HG03521 (cell line): ENCODE results near the gene ROBO2.

ENCODE experiments used
- ATAC-seq: cut with Tn5 transposase; IDR thresholded peaks from one replicate; pipeline ENCODE4 v1.9.1; 2021; ENCODE audit warnings: mild to moderate bottlenecking, moderate library complexity; ENCODE audit not compliant: unreplicated experiment

ROBO2 gene

DNA sequence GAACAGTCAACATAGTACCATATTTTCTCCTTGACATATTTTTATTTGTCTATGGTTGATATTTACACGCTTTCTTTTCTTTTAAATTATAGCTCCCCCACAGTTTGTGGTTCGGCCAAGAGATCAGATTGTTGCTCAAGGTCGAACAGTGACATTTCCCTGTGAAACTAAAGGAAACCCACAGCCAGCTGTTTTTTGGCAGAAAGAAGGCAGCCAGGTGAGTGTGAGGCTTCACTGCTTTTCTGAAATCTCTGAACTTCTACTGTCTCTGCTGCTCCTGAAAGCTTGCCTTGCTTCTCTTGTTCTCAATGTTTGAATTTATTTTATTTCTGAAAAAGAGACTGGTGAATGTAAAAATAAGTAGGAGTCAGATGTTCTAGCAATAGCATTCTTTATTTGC lies 506.3 kb downstream of the ROBO2 start:
- no peak for ATAC-seq

DNA sequence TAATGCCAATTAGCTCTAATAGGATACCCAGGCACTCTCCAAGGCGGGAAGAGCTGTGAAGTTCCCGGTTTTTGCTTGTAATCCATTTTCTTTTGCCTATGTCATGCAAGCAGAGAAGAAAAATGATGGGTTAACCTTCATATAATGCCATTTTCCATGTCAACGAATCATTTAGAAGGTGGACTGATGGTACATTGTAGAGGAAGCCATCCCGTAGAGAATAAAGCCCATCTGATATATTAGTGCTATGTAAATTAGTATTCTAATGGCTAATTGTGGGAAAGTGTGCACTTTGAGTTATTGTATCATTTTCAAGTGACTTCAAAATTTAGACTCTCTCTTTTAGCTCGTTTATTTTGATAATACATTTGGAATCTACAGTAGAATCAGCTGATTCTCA lies 509.1 kb downstream of the ROBO2 start:
- ATAC-seq = no peak

- ATAC-seq = no peak
These were observed 513.3 kb downstream of the ROBO2 start for GRCh38 chr3:77553240-77553639.

DNA sequence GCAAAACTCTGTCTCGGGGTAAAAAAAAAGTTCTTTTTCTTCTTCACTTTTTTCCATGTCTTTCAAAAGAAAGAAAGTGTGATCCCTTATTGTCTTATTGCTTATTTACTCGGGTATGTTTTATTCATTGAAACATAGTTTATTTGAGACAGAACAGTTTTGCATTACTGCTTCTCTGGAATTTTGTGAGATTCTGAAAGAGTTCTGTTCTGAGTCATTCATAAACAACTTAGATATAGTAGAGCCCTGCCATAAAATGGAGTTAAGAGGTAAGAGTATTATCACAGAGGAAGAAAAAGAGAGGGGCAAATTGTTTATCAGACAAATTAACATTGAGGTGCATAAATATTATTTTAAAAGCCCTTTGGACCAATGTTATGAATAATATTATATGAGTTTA lies 522.2 kb downstream of the ROBO2 start:
- no peak for ATAC-seq

- no peak for ATAC-seq
These were observed 523.1 kb downstream of the ROBO2 start for GRCh38 chr3:77563012-77563411.

- no peak for ATAC-seq
These were observed 526.2 kb downstream of the ROBO2 start for GRCh38 chr3:77566055-77566454.

- ATAC-seq = no peak
These were observed 532.2 kb downstream of the ROBO2 start for GRCh38 chr3:77571971-77572715.

- ATAC-seq = no peak
These were observed 537.4 kb downstream of the ROBO2 start for GRCh38 chr3:77577264-77577663.

GRCh38 chr3:77586216-77586615 lies 546.3 kb downstream of the ROBO2 start:
- ATAC-seq = no peak

GRCh38 chr3:77588863-77589262 lies 549.0 kb downstream of the ROBO2 start:
- no peak for ATAC-seq

- ATAC-seq = no peak
These were observed 550.3 kb downstream of the ROBO2 start for GRCh38 chr3:77590191-77590590.

- ATAC-seq = no peak
These were observed 555.5 kb downstream of the ROBO2 start for GRCh38 chr3:77595371-77595870.

GRCh38 chr3:77599948-77600347 lies 560.0 kb downstream of the ROBO2 start:
- ATAC-seq = no peak

- no peak for ATAC-seq
These were observed 562.0 kb downstream of the ROBO2 start for GRCh38 chr3:77601823-77602415.

DNA sequence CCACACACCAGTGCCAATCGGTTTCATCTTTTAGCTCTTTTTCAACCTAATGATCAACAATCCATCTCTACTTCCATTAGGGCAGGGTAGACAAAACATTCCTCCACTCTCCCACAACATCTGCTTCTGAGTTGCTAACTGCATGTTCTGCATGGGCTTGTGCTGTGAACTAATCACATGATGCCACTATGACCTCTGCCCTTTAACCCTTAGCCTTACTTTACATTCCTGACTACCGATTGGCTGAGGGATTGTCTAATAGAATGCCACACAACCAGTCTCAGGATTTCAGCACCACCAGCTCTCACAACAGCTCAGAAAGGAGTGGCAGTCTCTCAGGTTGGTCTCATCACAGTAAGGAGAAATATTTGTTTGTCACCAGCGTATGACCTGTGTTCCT lies 562.8 kb downstream of the ROBO2 start:
- ATAC-seq = no peak

DNA sequence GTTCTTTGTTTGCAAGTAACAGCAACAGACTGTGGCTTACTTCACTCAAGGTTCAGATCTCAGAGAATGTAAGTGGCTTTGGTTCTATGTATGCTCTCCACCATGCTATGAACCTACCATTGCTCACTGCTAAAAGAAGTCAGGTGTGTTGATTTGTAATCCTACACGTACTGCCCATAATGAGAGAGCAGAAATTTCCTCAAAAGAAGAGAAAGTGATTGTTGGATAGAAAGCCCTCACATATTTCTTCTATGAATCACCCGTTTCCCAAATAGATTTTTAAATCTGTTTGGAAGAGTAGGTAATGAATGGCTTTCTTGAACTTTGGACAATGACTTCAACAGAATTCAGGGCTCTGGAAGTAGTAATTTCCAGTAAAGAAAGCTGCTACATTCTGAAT lies 565.4 kb downstream of the ROBO2 start:
- ATAC-seq = no peak

GRCh38 chr3:77605865-77606264 lies 566.0 kb downstream of the ROBO2 start:
- no peak for ATAC-seq

GRCh38 chr3:77606372-77606771 lies 566.5 kb downstream of the ROBO2 start:
- no peak for ATAC-seq

- no peak for ATAC-seq
These were observed 578.8 kb downstream of the ROBO2 start for GRCh38 chr3:77618686-77619085.

DNA sequence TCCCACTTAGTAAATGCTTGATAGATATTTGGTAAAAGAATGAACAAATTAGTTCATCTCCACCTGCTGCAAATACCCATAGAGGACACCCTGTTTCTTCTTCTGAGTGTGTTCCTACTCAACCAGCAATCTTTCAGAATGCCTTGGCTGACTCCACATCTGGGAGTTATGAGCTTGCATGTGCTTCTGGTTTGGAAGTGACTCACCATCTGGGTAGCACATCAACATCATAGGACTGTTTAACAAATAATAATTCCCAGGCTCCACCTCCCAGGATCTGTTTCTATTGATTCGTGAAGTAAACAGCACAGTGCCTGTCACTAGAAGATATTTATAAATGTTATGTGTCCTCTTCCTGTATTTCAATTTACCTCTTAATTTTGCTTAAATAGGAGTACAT lies 580.1 kb downstream of the ROBO2 start:
- ATAC-seq = no peak

- ATAC-seq = no peak
These were observed 583.6 kb downstream of the ROBO2 start for GRCh38 chr3:77623500-77623899.

- ATAC-seq = no peak
These were observed 586.3 kb downstream of the ROBO2 start for GRCh38 chr3:77626157-77626556.

GRCh38 chr3:77648214-77648613 lies 608.3 kb downstream of the ROBO2 start:
- ATAC-seq = no peak
